ENCODE data around the gene ITGA1.
A peak's percentile ranks its signal among the peaks of the same experiment; 100 is the strongest.

The ITGA1 gene

GRCh38 chr5:52786391-52786790 is 1.3 kb upstream of the ITGA1 start:
- H3K4me1 Mint-ChIP-seq = peaks cover 22% of the 10 kb centered on the region
- peak overlapping the region; percentile 14 for H3K4me3 Mint-ChIP-seq
- no peak for TF ChIP-seq CTCF (IDR thresholded peaks at IDR 0.05)
- no peaks in the 10 kb centered on the region for H3K36me3 Mint-ChIP-seq (ENCODE audit: low read depth)
- DNase-seq = no peak
- no peak overlapping the region for H3K27ac Mint-ChIP-seq
- peaks cover 4% of the 10 kb centered on the region for H3K9me3 Mint-ChIP-seq
- H3K27me3 Mint-ChIP-seq (ENCODE audit: low read depth, poor library complexity) = peaks cover 19% of the 10 kb centered on the region

GRCh38 chr5:52786949-52787599 is 642 bp upstream of the ITGA1 start:
- Mint-ChIP-seq H3K4me3 (peak overlapping the region; percentile 90), H3K36me3 (ENCODE audit: low read depth) (no peaks in the 10 kb centered on the region), H3K4me1 (peaks cover 22% of the 10 kb centered on the region), H3K27me3 (ENCODE audit: low read depth, poor library complexity) (peaks cover 19% of the 10 kb centered on the region), H3K27ac (no peak overlapping the region), H3K9me3 (peaks cover 4% of the 10 kb centered on the region)
- DNase-seq = no peak
- no peak for TF ChIP-seq CTCF (IDR thresholded peaks at IDR 0.05)

- Mint-ChIP-seq H3K27me3 (ENCODE audit: low read depth, poor library complexity) (peaks cover 19% of the 10 kb centered on the region), H3K36me3 (ENCODE audit: low read depth) (no peaks in the 10 kb centered on the region), H3K9me3 (peaks cover 4% of the 10 kb centered on the region), H3K27ac (no peak overlapping the region), H3K4me1 (peaks cover 22% of the 10 kb centered on the region), H3K4me3 (peak overlapping the region; percentile 90)
- DNase-seq = no peak
- TF ChIP-seq CTCF (IDR thresholded peaks at IDR 0.05) = no peak
These were observed 747 bp downstream of the ITGA1 start for GRCh38 chr5:52788505-52788821.

- Mint-ChIP-seq H3K27me3 (ENCODE audit: low read depth, poor library complexity) (peaks cover 19% of the 10 kb centered on the region), H3K4me3 (peak overlapping the region; percentile 90)
These were observed 1.7 kb downstream of the ITGA1 start for GRCh38 chr5:52789378-52789777.

GRCh38 chr5:52789851-52790250 is 2.1 kb downstream of the ITGA1 start:
- peaks cover 19% of the 10 kb centered on the region for H3K27me3 Mint-ChIP-seq (ENCODE audit: low read depth, poor library complexity)
- H3K36me3 Mint-ChIP-seq (ENCODE audit: low read depth) = no peaks in the 10 kb centered on the region
- peaks cover 4% of the 10 kb centered on the region for H3K9me3 Mint-ChIP-seq
- H3K4me3 Mint-ChIP-seq = no peak overlapping the region
- H3K4me1 Mint-ChIP-seq = peaks cover 22% of the 10 kb centered on the region
- DNase-seq = no peak
- no peak for TF ChIP-seq CTCF (IDR thresholded peaks at IDR 0.05)
- H3K27ac Mint-ChIP-seq = no peak overlapping the region

More at GRCh38 chr5:52789378-52789777, 1.7 kb downstream of the ITGA1 start:
- DNase-seq = no peak
- H3K27ac Mint-ChIP-seq = no peak overlapping the region
- H3K36me3 Mint-ChIP-seq (ENCODE audit: low read depth) = no peaks in the 10 kb centered on the region
- H3K9me3 Mint-ChIP-seq = peaks cover 4% of the 10 kb centered on the region
- peaks cover 22% of the 10 kb centered on the region for H3K4me1 Mint-ChIP-seq
- TF ChIP-seq CTCF (IDR thresholded peaks at IDR 0.05) = no peak

- Mint-ChIP-seq H3K4me1 (peaks cover 22% of the 10 kb centered on the region), H3K4me3 (no peak overlapping the region), H3K27ac (no peak overlapping the region), H3K36me3 (ENCODE audit: low read depth) (no peaks in the 10 kb centered on the region), H3K9me3 (no peaks in the 10 kb centered on the region), H3K27me3 (ENCODE audit: low read depth, poor library complexity) (peaks cover 17% of the 10 kb centered on the region)
- DNase-seq = no peak
- no peak for TF ChIP-seq CTCF (IDR thresholded peaks at IDR 0.05)
These were observed 3.6 kb downstream of the ITGA1 start for GRCh38 chr5:52791366-52791765.

All from nephron progenitor cell (in vitro differentiated cells).